Activated T-cell treated with anti-CD3 and anti-CD28 coated beads for 48 hours (primary cell): ENCODE measurements around the gene SPPL3.
"Not testable (repeated sequence)": the region's sequence is repeated elsewhere in the genome, so short reads cannot be mapped to it uniquely, and the experiment has no call there.

Experiments
- DNase-seq: peaks from one replicate; pipeline ENCODE4 v3.0.0-alpha.2; 2020; ENCODE audit warnings: low read depth

The SPPL3 gene

DNA sequence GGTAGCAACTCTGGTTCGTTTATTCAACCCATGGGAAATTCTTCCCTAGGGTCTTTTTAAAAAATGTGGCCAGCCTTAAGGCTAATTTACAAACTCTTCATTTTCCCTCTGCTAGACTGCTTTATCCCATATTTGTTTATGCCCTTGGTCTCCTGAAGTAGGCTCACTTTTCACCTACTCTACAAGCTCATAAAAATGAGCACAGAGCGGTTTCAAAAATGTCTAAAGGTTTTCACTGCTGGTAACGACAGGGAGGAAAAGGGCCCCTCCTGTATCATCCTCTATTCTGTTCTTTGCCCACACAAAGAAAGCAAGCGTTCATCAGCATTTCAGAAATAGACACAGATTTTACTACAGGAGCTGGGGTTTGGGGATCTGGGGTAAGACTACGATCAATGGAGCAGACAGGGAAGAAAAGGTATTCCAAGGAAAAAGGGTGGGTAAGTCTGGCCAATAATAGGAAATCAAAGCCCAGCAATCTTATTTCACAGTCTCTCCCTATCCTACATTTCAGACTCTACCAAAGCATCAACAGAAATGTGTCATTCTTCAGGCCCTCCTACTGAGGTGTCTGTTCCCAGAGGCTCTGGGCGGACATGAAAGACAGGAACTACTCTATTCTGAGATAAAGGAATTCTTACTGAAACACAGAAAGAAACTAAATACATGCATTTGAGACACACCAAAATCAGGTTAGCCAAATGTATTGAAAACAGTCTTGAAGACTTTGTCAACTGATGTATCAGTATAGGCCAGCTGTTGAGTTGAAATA lies 86.4 kb downstream of the SPPL3 start:
- DNase-seq = no peak

- DNase-seq = no peak
These were observed 87.8 kb downstream of the SPPL3 start for GRCh38 chr12:120816363-120816762.

DNA sequence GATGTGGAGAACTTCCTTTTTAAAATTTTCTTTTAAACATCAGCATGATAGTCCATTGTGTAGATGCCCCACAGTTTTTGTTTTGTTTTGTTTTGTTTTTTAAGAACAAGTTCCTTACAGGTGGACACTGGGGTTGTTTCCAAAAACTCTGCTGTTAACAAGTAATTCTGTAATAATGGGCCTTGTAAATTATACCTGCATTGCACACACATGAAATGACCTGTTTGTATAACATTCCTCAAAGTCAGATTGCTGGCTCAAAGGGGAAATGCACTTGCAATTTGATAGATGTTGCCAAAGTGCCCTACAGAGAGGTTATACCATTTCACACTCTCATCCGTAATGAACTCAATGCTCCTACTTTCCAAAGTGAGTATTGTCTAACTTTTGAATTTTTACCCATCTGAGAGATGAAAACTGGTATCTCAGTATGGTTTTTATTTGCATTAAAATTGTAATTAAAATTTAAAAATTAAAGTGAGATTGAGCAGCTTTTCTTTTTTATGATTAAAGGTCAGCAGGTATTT lies 89.2 kb downstream of the SPPL3 start:
- DNase-seq = no peak

- DNase-seq = no peak
These were observed 89.8 kb downstream of the SPPL3 start for GRCh38 chr12:120814203-120814902.

DNA sequence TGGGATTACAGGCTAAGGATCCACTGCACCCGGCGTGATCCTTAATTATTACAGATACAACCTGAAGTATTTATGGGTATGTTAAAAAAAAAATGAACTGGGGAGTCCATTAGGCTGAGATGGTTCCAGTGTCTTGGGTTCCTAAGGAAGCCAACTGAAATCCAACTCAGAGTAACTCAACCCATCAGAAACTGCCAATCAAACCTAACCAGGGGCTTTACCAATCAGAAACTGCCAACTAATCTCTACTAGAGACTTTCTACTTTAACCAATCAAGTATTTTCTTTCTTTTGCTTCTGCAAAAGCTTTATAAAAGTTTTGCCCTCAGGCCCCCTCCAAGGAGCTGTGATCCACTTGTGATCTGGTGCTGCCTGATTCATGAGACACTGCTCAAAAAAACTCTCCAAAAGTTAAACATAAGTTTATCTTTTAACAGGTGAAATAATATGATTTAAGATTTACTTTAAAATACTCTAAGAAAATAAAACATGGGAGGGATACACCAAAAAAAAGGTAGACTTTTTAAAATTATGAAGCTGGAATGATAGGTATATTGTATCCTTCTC lies 90.5 kb downstream of the SPPL3 start:
- no peak for DNase-seq

GRCh38 chr12:120810021-120810420 lies 94.1 kb downstream of the SPPL3 start:
- no peak for DNase-seq

GRCh38 chr12:120804428-120804827 lies 99.7 kb downstream of the SPPL3 start:
- no peak for DNase-seq

- DNase-seq = no peak
These were observed 103.0 kb downstream of the SPPL3 start for GRCh38 chr12:120801146-120801545.

DNA sequence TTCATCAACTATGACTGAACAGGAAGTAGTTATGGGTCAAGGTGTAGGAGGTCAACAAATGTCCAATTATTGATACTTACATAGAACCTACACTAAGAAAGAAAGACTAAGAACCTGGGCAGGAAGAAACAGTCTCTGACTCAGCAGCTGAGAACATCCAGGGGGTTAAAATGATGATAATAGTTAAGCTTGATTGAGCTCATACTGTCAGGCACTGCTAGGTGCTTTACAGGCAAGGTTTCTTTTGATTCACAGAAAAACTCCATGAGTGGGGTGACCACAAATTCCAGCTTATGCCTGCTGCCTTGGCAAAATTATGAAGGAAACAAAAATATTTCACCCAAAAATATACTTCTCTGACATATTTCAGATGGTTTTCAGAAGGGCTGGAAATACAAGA lies 103.5 kb downstream of the SPPL3 start:
- DNase-seq = no peak

DNA sequence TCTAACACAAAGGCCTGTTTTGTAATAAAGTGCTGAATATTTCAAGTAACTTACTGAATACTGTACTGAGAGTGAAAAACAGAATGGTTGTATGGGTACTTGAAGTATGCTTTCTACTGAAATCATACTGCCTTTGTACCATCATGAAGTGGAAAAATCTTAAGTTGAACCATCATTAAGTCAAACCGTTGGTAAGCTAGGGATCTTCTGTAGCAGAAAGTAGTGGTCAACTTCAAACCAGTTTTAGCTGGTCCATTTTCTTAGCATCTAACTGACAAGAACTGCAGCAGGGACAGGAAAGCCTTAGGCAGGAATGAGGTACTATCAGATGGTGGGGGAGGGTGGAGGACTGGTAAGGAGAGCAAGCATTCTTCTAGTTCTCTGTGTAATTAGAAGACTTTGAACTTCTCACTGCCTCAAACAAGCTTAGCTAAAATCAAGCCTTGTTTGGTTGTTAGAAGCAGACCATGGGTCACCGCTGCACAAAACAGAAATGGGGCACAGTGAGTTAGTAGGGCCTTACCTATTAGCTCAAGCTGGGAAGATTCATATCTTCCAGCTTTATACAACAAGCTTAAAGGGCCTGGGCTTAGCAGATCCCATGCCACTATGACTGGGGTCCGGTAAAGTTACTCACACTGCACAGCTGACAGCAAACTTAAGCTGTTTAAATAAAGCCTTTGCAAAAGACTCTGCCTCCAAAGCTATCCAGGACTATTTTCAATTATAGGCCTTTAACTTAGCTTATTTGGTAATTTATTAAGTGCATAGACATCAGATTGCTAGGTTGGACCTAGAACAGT lies 104.7 kb downstream of the SPPL3 start:
- DNase-seq = no peak

- no peak for DNase-seq
These were observed 105.5 kb downstream of the SPPL3 start for GRCh38 chr12:120798696-120799095.

GRCh38 chr12:120797677-120798642 lies 106.2 kb downstream of the SPPL3 start:
- DNase-seq = no peak

DNA sequence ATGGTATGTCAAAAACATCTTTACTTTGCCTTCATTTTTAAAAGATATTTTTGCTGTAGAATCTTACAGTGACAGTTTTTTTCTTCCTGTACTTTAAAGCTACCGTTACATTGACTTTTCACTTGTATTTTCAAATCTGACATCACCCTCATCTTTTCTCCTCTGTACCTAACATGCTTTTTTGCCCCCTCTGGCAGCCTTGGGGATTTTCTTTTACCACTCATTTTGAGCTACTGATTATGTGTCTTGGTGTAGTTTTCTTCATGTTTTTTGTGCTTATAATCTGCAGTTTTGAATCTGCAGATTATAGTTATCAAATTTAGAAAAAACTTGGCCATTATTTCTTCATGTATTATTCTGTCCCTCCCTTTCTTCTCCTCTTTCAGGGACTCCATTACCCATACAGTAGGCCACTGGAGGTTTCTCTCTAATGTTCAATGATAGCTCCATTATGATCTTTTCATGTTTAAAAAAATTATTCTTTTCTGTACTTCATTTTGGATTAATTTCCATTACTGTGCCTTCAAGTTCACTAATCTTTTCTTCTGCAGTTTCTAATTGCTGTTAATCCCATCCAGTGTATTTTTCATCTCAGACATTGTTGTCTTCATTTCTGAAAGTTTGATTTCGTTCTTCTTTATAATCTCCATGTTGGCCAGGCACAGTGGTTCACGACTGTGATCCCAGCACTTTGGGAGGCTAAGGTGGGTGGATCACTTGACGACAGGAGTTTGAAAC lies 108.5 kb downstream of the SPPL3 start:
- no peak for DNase-seq

DNA sequence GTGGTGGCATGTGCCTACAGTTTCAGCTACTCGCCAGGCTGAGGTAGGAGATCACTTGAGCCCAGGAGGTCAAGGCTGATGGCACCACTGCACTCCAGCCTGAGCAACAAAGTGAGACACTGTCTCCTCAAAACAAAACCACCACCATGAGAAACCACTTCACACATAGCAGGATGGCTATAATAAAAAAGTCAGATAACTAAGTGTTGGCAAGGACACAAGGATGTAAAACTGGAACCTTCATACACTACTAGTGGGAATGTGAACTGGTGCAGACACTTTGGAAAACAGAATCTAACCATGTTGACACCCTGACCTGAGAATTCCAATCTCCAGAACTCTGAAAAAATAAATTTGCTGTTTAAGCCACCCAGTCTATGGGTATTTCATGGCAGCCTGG lies 110.8 kb downstream of the SPPL3 start:
- no peak for DNase-seq

- not testable (repeated sequence) for DNase-seq
These were observed 111.7 kb downstream of the SPPL3 start for GRCh38 chr12:120792456-120792855.

GRCh38 chr12:120791669-120792176 lies 112.4 kb downstream of the SPPL3 start:
- no peak for DNase-seq

DNA sequence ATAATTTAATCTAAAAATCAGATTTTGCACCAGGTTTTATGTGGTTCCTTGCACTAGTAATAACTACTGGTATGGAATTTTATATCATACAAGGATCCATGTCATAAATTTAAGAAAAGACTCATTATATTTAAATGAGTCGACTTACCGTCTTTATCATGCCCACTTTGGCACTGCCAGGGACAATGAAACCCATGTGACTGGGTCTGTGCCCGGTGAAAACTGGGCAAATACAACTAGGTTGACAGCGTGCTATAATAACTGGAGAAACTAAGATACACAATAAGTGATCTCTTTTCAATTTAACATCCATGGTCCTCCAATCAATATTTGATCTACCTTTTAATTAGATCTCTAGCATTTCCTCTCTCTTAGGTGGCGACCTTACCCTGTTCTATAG lies 114.0 kb downstream of the SPPL3 start:
- no peak for DNase-seq

DNA sequence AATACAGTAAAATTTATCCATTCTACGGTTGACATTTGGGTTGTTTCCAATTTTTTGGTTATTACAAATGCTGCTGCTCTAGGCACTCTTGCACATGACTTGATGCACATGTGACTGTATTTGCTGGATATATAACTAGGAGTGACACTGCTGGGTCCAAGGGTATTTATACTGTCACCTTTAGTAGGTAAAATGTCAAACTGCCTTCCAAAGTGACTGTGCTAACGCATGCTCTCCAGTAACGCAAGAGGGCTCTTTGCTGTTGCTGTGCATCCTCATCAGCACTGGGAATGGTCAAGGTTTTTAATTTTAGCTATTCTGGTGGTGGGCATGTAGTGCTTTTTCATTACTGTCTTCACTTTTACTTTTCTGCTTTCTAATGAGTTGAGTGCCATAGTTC lies 116.3 kb downstream of the SPPL3 start:
- DNase-seq = no peak

DNA sequence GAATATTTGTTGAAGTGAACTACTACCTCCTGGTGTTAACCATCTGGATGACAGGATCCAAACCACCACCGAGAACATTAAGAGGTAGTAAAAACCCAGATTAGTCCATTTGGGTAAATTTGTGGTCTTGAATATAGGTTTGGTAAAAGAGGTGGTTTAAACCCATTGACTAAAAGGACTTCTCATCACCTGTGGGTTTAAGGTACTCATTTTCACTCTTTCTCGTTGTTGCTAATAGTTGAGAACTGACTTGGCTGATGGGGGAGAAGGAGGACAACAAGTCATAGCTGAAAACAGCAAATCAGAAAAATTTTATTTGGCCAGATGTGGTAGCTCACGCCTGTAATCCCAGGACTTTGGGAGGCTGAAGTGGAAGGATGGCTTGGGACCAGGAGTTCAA lies 119.4 kb downstream of the SPPL3 start:
- no peak for DNase-seq

DNA sequence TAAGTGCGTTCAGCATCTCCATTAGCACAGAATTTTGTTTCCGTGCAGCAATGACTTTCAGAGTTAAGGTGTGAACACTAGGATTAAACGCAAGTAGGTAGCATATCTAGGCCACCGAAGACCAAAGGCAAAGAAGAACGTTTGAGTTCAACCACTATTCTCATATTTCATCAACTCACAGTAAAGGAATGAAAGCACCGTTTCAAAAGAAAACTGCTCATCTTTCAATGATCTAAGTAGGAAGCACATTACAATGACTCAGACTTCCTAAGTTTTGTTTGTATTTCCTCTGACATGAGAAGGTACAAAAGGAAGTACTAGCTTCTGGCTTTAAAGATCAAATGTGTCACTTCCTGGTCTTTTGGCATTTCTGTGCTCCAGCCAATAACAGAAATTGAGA lies 121.0 kb downstream of the SPPL3 start:
- no peak for DNase-seq
